CD4-positive, alpha-beta memory T cell (primary cell): ENCODE results near the gene PLXNA4. TPM values are rescaled to one million over a fixed set of nuclear protein-coding genes. Genes with fewer than 3 reads are reported as not detected.
"Not testable (repeated sequence)": the region's sequence is repeated elsewhere in the genome, so short reads cannot be mapped to it uniquely, and the experiment has no call there.

Experiments used
- CTCF ChIA-PET: fragments of 350-600 bp; sonication (Branson Sonifier 250); formaldehyde crosslinking; loops from one replicate; lab custom pipeline; 2021; ENCODE audit warnings: inconsistent platforms; ENCODE audit not compliant: partially characterized antibody; lab: Charles Lee
- POLR2A ChIA-PET: fragments of 350-600 bp; sonication (Branson Sonifier 250); formaldehyde crosslinking; loops from one replicate; lab custom pipeline; 2021; ENCODE audit not compliant: partially characterized antibody; lab: Charles Lee
- DNase-seq, 5 donors: peaks; one replicate each; pipeline versions ENCODE4 v3.0.0 to v3.0.0-alpha.2; 2020 to 2022; ENCODE audit warnings: mixed read lengths in 1 of 5
- H3K27ac ChIP-seq: one replicate; pipeline ENCODE4 v1.7.0; 2013; ENCODE audit warnings: low read depth, low read length
- H3K27me3 ChIP-seq: 2 replicates; pipeline ENCODE4 v1.7.0; 2013; ENCODE audit warnings: mild to moderate bottlenecking, low read length, moderate library complexity; ENCODE audit not compliant: insufficient read depth
- H3K36me3 ChIP-seq: 2 replicates; pipeline ENCODE4 v1.7.0; 2013; ENCODE audit warnings: mild to moderate bottlenecking, low read length, moderate library complexity; ENCODE audit not compliant: insufficient read depth
- H3K4me1 ChIP-seq: 2 replicates; pipeline ENCODE4 v1.7.0; 2013; ENCODE audit warnings: mild to moderate bottlenecking, low read length, moderate library complexity; ENCODE audit not compliant: insufficient read depth
- H3K4me3 ChIP-seq, 2 donors: one replicate each; pipeline ENCODE4 v1.7.0; 2013; ENCODE audit warnings: low read length in 2 of 2, mild to moderate bottlenecking in 1 of 2
- H3K9me3 ChIP-seq, 2 donors: one replicate each; pipeline ENCODE4 v1.7.0; 2013; ENCODE audit warnings: low read length in 2 of 2, control low read depth in 1 of 2; ENCODE audit not compliant: control insufficient read depth in 1 of 2
- H3K27ac Mint-ChIP-seq, 7 donors: one replicate each; pipeline ENCODE4 v1.8.0; 2020 to 2021; ENCODE audit warnings: mixed read lengths in 7 of 7, mild to moderate bottlenecking in 6 of 7, inconsistent platforms in 3 of 7, moderate library complexity in 3 of 7
- H3K27me3 Mint-ChIP-seq, 2 donors: one replicate each; pipeline ENCODE4 v1.8.0; 2020 to 2021; ENCODE audit warnings: mixed read lengths in 2 of 2
- H3K36me3 Mint-ChIP-seq, 2 donors: one replicate each; pipeline ENCODE4 v1.8.0; 2020 to 2021; ENCODE audit warnings: mixed read lengths in 2 of 2, inconsistent platforms in 1 of 2, mild to moderate bottlenecking in 1 of 2
- H3K4me1 Mint-ChIP-seq, 4 donors: one replicate each; pipeline ENCODE4 v1.8.0; 2020 to 2021; ENCODE audit warnings: mixed read lengths in 4 of 4, mild to moderate bottlenecking in 1 of 4
- H3K4me3 Mint-ChIP-seq, 8 donors: one replicate each; pipeline ENCODE4 v1.8.0; 2020 to 2021; ENCODE audit warnings: mixed read lengths in 8 of 8, mild to moderate bottlenecking in 7 of 8, moderate library complexity in 6 of 8, inconsistent platforms in 3 of 8
- H3K9me3 Mint-ChIP-seq, 8 donors: one replicate each; pipeline ENCODE4 v1.8.0; 2020 to 2021; ENCODE audit warnings: mixed read lengths in 8 of 8, mild to moderate bottlenecking in 5 of 8, inconsistent platforms in 3 of 8, moderate library complexity in 1 of 8
- intact Hi-C: fragments of 100-400 bp; cut with micrococcal nuclease; formaldehyde crosslinking; loops from one replicate; pipeline ENCODE4 v1.15.1; 2023
- polyA plus RNA-seq, 2 donors: library from polyadenylated mRNA; unstranded; fragments of 300-500 nt; fragmentation: Illumina TruSeq; gene quantifications; one replicate each; pipeline ENCODE4 v1.2.3, GENCODE V29; 2021
- total RNA-seq, 2 experiments: library from RNA; stranded (reverse); gene quantifications; one replicate each; pipeline ENCODE4 v1.2.3, GENCODE V29; 2021

Gene PLXNA4
- total and polyA plus RNA-seq, 4 experiments from 2014 or later = 0.06 to 0.94 (median 0.58) TPM

- no peaks in the 10 kb centered on the region for H3K36me3 Mint-ChIP-seq
- H3K4me3 Mint-ChIP-seq = no peak overlapping the region
- no peaks in the 10 kb centered on the region for H3K4me1 Mint-ChIP-seq
- Histone ChIP-seq H3K9me3 (no peaks in the 10 kb centered on the region), H3K27me3 (no peaks in the 10 kb centered on the region), H3K4me1 (no peaks in the 10 kb centered on the region), H3K36me3 (no peaks in the 10 kb centered on the region), H3K4me3 (no peak overlapping the region), H3K27ac (no peak overlapping the region)
- DNase-seq = no peak
- peaks cover 0 to 3% of the 10 kb centered on the region in 2 donors for H3K27me3 Mint-ChIP-seq
- peak overlapping the region in 1 of 7 donors; percentile 55 for H3K27ac Mint-ChIP-seq
- CTCF ChIA-PET = no interaction called here
- POLR2A ChIA-PET = no interaction called here
- intact Hi-C loops = no loop called here
- peaks cover 0 to 7% (median under 1%) of the 10 kb centered on the region in 8 donors for H3K9me3 Mint-ChIP-seq
Measured at GRCh38 chr7:132181371-132181770, 394.9 kb downstream of the PLXNA4 start.

DNA sequence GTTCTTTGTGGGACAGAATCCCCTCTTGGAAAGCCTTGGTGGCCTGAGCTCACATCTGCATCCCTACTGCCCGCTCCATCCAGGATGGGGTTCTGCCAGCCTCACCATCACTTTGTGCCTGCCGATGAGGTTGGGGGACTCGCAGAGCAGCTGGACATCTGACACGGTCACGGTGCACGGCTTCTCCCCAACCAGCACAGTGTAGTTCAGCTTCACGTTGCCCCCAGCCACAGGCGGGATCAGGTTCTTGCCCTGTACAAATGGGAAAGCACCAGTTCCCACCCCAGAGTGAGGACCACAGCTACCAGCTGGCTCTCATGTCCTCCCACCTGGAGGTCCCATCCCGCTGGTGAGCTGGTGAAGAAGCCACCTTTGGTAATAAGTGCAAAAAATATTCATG is 395.8 kb downstream of the PLXNA4 start:
- POLR2A ChIA-PET = no interaction called here
- Mint-ChIP-seq H3K27me3 (peaks cover 0 to 3% of the 10 kb centered on the region in 2 donors), H3K27ac (no peak overlapping the region), H3K36me3 (no peaks in the 10 kb centered on the region), H3K9me3 (peaks cover 0 to 2% (median 0%) of the 10 kb centered on the region in 8 donors), H3K4me3 (no peak overlapping the region), H3K4me1 (no peaks in the 10 kb centered on the region)
- H3K4me3 ChIP-seq = no peak overlapping the region
- H3K36me3 ChIP-seq = no peaks in the 10 kb centered on the region
- H3K4me1 ChIP-seq = no peaks in the 10 kb centered on the region
- DNase-seq = no peak
- H3K9me3 ChIP-seq = no peaks in the 10 kb centered on the region
- H3K27me3 ChIP-seq = no peaks in the 10 kb centered on the region
- H3K27ac ChIP-seq = no peak overlapping the region
- intact Hi-C loops = no loop called here
- CTCF ChIA-PET = no interaction called here

GRCh38 chr7:132179681-132180080 is 396.6 kb downstream of the PLXNA4 start:
- H3K27me3 ChIP-seq = no peaks in the 10 kb centered on the region
- Mint-ChIP-seq H3K4me1 (no peaks in the 10 kb centered on the region), H3K27ac (no peak overlapping the region), H3K36me3 (no peaks in the 10 kb centered on the region), H3K4me3 (no peak overlapping the region), H3K27me3 (peaks cover 0 to 5% of the 10 kb centered on the region in 2 donors), H3K9me3 (peaks cover 0 to 2% (median 0%) of the 10 kb centered on the region in 8 donors)
- no peaks in the 10 kb centered on the region for H3K4me1 ChIP-seq
- H3K27ac ChIP-seq = no peak overlapping the region
- no peaks in the 10 kb centered on the region for H3K36me3 ChIP-seq
- no peaks in the 10 kb centered on the region for H3K9me3 ChIP-seq
- intact Hi-C loops = no loop called here
- ChIA-PET POLR2A (no interaction called here), CTCF (no interaction called here)
- no peak overlapping the region for H3K4me3 ChIP-seq
- DNase-seq = no peak

- Mint-ChIP-seq H3K9me3 (no peaks in the 10 kb centered on the region), H3K27ac (no peak overlapping the region), H3K27me3 (peaks cover 0 to 5% of the 10 kb centered on the region in 2 donors), H3K4me3 (no peak overlapping the region), H3K36me3 (no peaks in the 10 kb centered on the region), H3K4me1 (no peaks in the 10 kb centered on the region)
- POLR2A ChIA-PET = no interaction called here
- H3K27ac ChIP-seq = no peak overlapping the region
- CTCF ChIA-PET = no interaction called here
- intact Hi-C loops = no loop called here
- H3K27me3 ChIP-seq = no peaks in the 10 kb centered on the region
- no peak overlapping the region for H3K4me3 ChIP-seq
- H3K9me3 ChIP-seq = no peaks in the 10 kb centered on the region
- DNase-seq = no peak
- no peaks in the 10 kb centered on the region for H3K36me3 ChIP-seq
- no peaks in the 10 kb centered on the region for H3K4me1 ChIP-seq
Measured at GRCh38 chr7:132179080-132179430, 397.2 kb downstream of the PLXNA4 start.

DNA sequence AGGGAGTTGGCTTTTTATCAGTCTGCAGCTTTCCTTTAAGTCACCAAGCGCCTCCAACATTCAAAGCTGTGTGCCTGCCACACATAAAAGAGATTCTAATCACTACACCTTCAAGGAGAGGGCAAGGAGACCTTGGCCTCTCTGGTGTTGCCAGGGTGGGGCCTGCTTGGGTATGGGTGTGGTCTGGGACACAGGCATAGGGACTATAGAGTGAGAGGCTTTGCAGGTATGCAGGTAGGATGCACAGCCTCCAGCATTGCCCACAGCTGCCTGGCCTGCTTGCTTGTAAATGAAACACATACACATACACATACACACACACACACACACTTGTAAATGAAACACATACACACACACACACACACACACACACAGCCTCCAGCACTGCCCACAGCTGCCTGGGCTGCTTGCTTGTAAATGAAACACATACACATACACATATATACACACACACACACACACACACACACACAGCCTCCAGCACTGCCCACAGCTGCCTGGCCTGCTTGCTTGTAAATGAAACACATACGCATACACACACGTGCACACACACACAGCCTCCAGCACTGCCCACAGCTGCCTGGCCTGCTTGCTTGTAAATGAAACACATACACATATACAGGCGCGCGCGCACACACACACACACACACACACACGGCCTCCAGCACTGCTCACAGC is 397.7 kb downstream of the PLXNA4 start:
- H3K27me3 ChIP-seq, H3K27ac ChIP-seq, H3K36me3 ChIP-seq, H3K36me3 Mint-ChIP-seq, POLR2A ChIA-PET, DNase-seq, CTCF ChIA-PET, H3K9me3 Mint-ChIP-seq, H3K4me3 ChIP-seq, intact Hi-C loops, H3K27ac Mint-ChIP-seq, H3K4me3 Mint-ChIP-seq, H3K9me3 ChIP-seq, H3K4me1 ChIP-seq, H3K27me3 Mint-ChIP-seq, H3K4me1 Mint-ChIP-seq: not testable (repeated sequence)

DNA sequence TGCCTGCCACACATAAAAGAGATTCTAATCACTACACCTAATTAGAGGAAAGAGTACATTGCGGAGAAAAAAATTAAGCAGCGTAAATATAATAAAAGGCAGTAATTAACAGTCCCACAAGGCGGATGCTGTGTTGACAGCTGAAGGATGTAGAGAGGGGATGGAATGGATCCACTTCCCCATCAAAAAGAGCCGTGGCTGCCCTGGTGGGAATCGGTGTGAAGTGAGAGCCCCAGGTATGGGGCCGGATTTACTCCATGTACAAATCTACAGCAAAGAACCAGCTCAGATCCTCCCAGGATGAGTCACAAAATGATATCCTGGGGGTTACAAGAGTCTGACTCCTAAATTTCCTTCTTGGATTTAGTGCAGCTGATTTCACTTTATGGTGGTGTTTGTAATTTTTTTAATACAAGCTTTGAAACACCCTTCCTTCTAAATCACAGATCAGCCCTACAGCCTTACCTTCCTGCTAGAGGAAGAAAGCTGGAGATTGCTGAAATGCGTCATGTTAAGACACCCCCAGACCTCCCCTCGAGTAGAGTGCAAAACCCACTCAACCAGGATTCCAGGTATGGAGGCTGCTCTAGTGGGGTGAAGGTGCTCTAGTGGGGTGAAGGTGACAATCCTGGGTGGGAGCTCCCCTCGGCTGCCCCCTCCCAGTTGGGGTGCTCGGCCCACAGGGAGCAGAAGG is 398.4 kb downstream of the PLXNA4 start:
- H3K27me3 Mint-ChIP-seq = peaks cover 0 to 4% of the 10 kb centered on the region in 2 donors

GRCh38 chr7:132176719-132177118 is 399.6 kb downstream of the PLXNA4 start:
- CTCF ChIA-PET = no interaction called here
- H3K27ac Mint-ChIP-seq = no peak overlapping the region
- DNase-seq = no peak
- no peak overlapping the region for H3K4me3 Mint-ChIP-seq
- no peaks in the 10 kb centered on the region for H3K36me3 Mint-ChIP-seq
- Histone ChIP-seq H3K9me3 (no peaks in the 10 kb centered on the region), H3K36me3 (no peaks in the 10 kb centered on the region), H3K4me3 (no peak overlapping the region), H3K27ac (no peak overlapping the region), H3K4me1 (no peaks in the 10 kb centered on the region), H3K27me3 (no peaks in the 10 kb centered on the region)
- POLR2A ChIA-PET = no interaction called here
- H3K9me3 Mint-ChIP-seq = no peaks in the 10 kb centered on the region
- intact Hi-C loops = no loop called here
- no peaks in the 10 kb centered on the region for H3K4me1 Mint-ChIP-seq
- H3K27me3 Mint-ChIP-seq = peaks cover 0 to 4% of the 10 kb centered on the region in 2 donors

More for the DNA sequence above, 398.4 kb downstream of the PLXNA4 start:
- H3K36me3 ChIP-seq = no peaks in the 10 kb centered on the region
- no peaks in the 10 kb centered on the region for H3K9me3 ChIP-seq
- Mint-ChIP-seq H3K4me3 (no peak overlapping the region), H3K4me1 (no peaks in the 10 kb centered on the region), H3K27ac (no peak overlapping the region), H3K9me3 (no peaks in the 10 kb centered on the region), H3K36me3 (no peaks in the 10 kb centered on the region)
- no peaks in the 10 kb centered on the region for H3K4me1 ChIP-seq
- ChIA-PET POLR2A (no interaction called here), CTCF (no interaction called here)
- intact Hi-C loops = no loop called here
- no peak overlapping the region for H3K4me3 ChIP-seq
- H3K27me3 ChIP-seq = no peaks in the 10 kb centered on the region
- H3K27ac ChIP-seq = no peak overlapping the region
- DNase-seq = no peak
